A673 (cell line): ENCODE results near the gene MPEG1.

Experiments used
- CTCF ChIP-seq: fragments of 300-800, 200-600 bp; sonication (generic); conservative IDR thresholded peaks from 2 replicates; pipeline ENCODE4 v1.5.1; 2017; ENCODE audit warnings: low read depth, mild to moderate bottlenecking, antibody characterized with exemption, low read length, moderate library complexity, mixed read lengths
- EZH2 ChIP-seq: fragments of 200-600 bp; sonication (generic); IDR thresholded peaks from 2 replicates; pipeline ENCODE4 v1.6.1; 2017; ENCODE audit warnings: borderline replicate concordance, low read depth, mild to moderate bottlenecking, mixed read lengths, antibody characterized with exemption, low read length; ENCODE audit not compliant: poor library complexity, severe bottlenecking

- TF ChIP-seq EZH2 (no peak), CTCF (no peak; the same call in 1 of the 2 replicates)
These were observed 8.7 kb upstream of the MPEG1 start for GRCh38 chr11:59221441-59221840.
